HepG2 (cell line): ENCODE measurements around the gene PEX11G. TPM values are rescaled to one million over a fixed set of nuclear protein-coding genes. Genes with fewer than 3 reads are reported as not detected.

ENCODE experiments used
- ATAC-seq: fragments of 200-7000 bp; cut with Tn5 transposase; 3 replicates; pipeline ENCODE4 v1.9.1; 2020; ENCODE audit warnings: mild to moderate bottlenecking, moderate library complexity
- BruUV-seq: library from RNA; stranded (reverse); fragments of 400-500 nt; replicated peaks from 2 replicates; lab custom pipeline; 2021; lab: Mats Ljungman, UMichigan
- CTCF ChIA-PET: fragments of 300-600 bp; formaldehyde crosslinking; extraction: SDS; loops from one replicate; lab custom pipeline; 2021; ENCODE audit warnings: low total read pairs, inconsistent platforms, low intra/inter-chr PET ratio; lab: Yijun Ruan, JAX
- POLR2A ChIA-PET: fragments of 350-600 bp; sonication (Branson Sonifier 250); formaldehyde crosslinking; loops from one replicate; lab custom pipeline; 2020; ENCODE audit warnings: antibody characterized with exemption, inconsistent platforms; lab: Yijun Ruan, JAX
- DNase-seq: peaks from one replicate; pipeline ENCODE4 v3.0.0-alpha.2; 2015; ENCODE audit warnings: low spot score
- FAIRE-seq: peaks from 3 replicates; lab custom pipeline; 2011; peaks lifted over from hg19 to GRCh38; lab: Jason Lieb, UNC
- H2AFZ ChIP-seq: one replicate; pipeline ENCODE4 v1.6.1; 2011; ENCODE audit warnings: low read length, inconsistent platforms
- H3K27ac ChIP-seq: fragments of 300-600 bp; 3 replicates; pipeline ENCODE4 v1.8.0; 2011; ENCODE audit warnings: mixed run types, mild to moderate bottlenecking, mixed read lengths, low read length, inconsistent platforms; ENCODE audit not compliant: insufficient read depth; ENCODE audit errors: extremely low read length
- H3K27me3 ChIP-seq, 2 experiments: fragments of 200-600 bp in 1 of 2; 2 replicates in 1 of 2; 3 replicates in 1 of 2; pipeline versions ENCODE4 v1.6.0 to v1.8.0; 2011; ENCODE audit warnings: low read length in 2 of 2, mild to moderate bottlenecking in 2 of 2, moderate library complexity in 2 of 2, inconsistent platforms in 1 of 2; ENCODE audit not compliant: insufficient read depth in 2 of 2, control insufficient read depth in 1 of 2
- H3K36me3 ChIP-seq, 2 experiments: fragments of 200-600 bp in 1 of 2; replicated peaks in 1 of 2; 2 replicates in 1 of 2; 3 replicates in 1 of 2; pipeline versions ENCODE4 v1.5.1 to v1.8.0; 2011; ENCODE audit warnings: low read length in 2 of 2, inconsistent platforms in 1 of 2; ENCODE audit not compliant: insufficient read depth in 2 of 2, control insufficient read depth in 1 of 2
- H3K4me1 ChIP-seq: 2 replicates; pipeline ENCODE4 v1.5.1; 2012; ENCODE audit warnings: low read length, inconsistent platforms; ENCODE audit not compliant: insufficient read depth
- H3K4me2 ChIP-seq: 2 replicates; pipeline ENCODE4 v1.6.0; 2011; ENCODE audit warnings: low read depth, low read length, inconsistent platforms
- H3K4me3 ChIP-seq, 3 experiments: fragments of 200-600 bp in 1 of 3; sonication (generic), shearing (Covaris generic) in 1 of 3; replicated peaks in 1 of 3; 2 replicates each; pipeline ENCODE4 v1.5.1; 2011 to 2016; ENCODE audit warnings: low read length in 3 of 3, inconsistent platforms in 2 of 3, low read depth in 2 of 3, mild to moderate bottlenecking in 2 of 3, control low read depth in 1 of 3, mixed read lengths in 1 of 3; ENCODE audit not compliant: insufficient read depth in 1 of 3
- H3K79me2 ChIP-seq: one replicate; pipeline ENCODE4 v1.6.1; 2011; ENCODE audit warnings: low read length, inconsistent platforms; ENCODE audit not compliant: insufficient read depth
- H3K9ac ChIP-seq: 2 replicates; pipeline ENCODE4 v1.6.0; 2011; ENCODE audit warnings: mild to moderate bottlenecking, low read depth, low read length, inconsistent platforms; ENCODE audit not compliant: insufficient read depth
- H3K9me3 ChIP-seq: 2 replicates; pipeline ENCODE4 v1.5.1; 2012; ENCODE audit warnings: mild to moderate bottlenecking, low read length
- H4K20me1 ChIP-seq: 2 replicates; pipeline ENCODE4 v1.6.0; 2011; ENCODE audit warnings: inconsistent platforms, mild to moderate bottlenecking, low read length, moderate library complexity; ENCODE audit not compliant: insufficient read depth
- HMG20A ChIP-seq: IDR thresholded peaks from 2 replicates; pipeline ENCODE4 v1.6.1; 2016; ENCODE audit warnings: borderline replicate concordance
- MAF1 ChIP-seq: sonication (generic); formaldehyde crosslinking; IDR thresholded peaks from 2 replicates; pipeline ENCODE4 v1.5.0; 2020; ENCODE audit warnings: missing genetic modification reagents, borderline replicate concordance
- MED1 ChIP-seq: sonication (generic); formaldehyde crosslinking; IDR thresholded peaks from 2 replicates; pipeline ENCODE4 v1.4.0; 2020; ENCODE audit warnings: missing genetic modification reagents
- U2AF2 ChIP-seq: fragments of 200-400 bp; formaldehyde crosslinking; IDR thresholded peaks from 2 replicates; pipeline ENCODE4 v1.6.1; 2017; ENCODE audit warnings: low read depth, mild to moderate bottlenecking, low read length
- ZBTB38 ChIP-seq: sonication (generic); formaldehyde crosslinking; IDR thresholded peaks from 2 replicates; pipeline ENCODE4 v1.5.1; 2020; ENCODE audit warnings: mild to moderate bottlenecking, missing genetic modification reagents
- ZFAT ChIP-seq: sonication (generic); formaldehyde crosslinking; conservative IDR thresholded peaks from 2 replicates; pipeline ENCODE4 v1.8.1; 2023; ENCODE audit warnings: missing genetic modification reagents, inconsistent platforms
- ZNF605 ChIP-seq: sonication (generic); formaldehyde crosslinking; IDR thresholded peaks from 2 replicates; pipeline ENCODE4 v1.8.0; 2022; ENCODE audit warnings: mild to moderate bottlenecking, missing genetic modification reagents
- WGBS: methylation state at CpG from one replicate; pipeline ENCODE4 v1.1.6; 2017; ENCODE audit warnings: low lambda C conversion rate; 5-methylcytosine and 5-hydroxymethylcytosine counted together
- in situ Hi-C: cut with HindIII; loops from 2 replicates; pipeline ENCODE4 v1.10.0; 2017; ENCODE audit warnings: low pct_unique_long_range_greater_than_20kb; ENCODE audit not compliant: extremely low pct_ligation_motif_present
- intact Hi-C: fragments of 100-400 bp; cut with micrococcal nuclease; formaldehyde crosslinking; loops from one replicate; pipeline ENCODE4 v1.10.0; 2022; ENCODE audit not compliant: unreplicated experiment
- polyA plus RNA-seq, 8 experiments: library from polyadenylated mRNA; depleted of rRNA in 3 of 8; stranded (reverse) in 7 of 8; unstranded in 1 of 8; fragments of >200 nt; fragmentation: Illumina TruSeq in 4 of 8; extraction: Trizol in 4 of 8; gene quantifications; 2 replicates each; pipeline versions ENCODE4 v1.2.1 to v1.2.3, GENCODE V29; 2011 to 2016; ENCODE audit warnings: low read depth in 4 of 8, missing spikeins in 1 of 8, mixed read lengths in 1 of 8; ENCODE audit not compliant: insufficient read depth in 1 of 8
- total RNA-seq, 5 experiments: library from RNA; depleted of rRNA; stranded (reverse); fragments of >200 nt; fragmentation: Illumina TruSeq; extraction: Trizol; gene quantifications; 2 replicates each; pipeline ENCODE4 v1.2.3, GENCODE V29; 2016; ENCODE audit warnings: low read depth in 1 of 5
- TF ChIP-seq, protein P1 (sequence below): sonication (generic); formaldehyde crosslinking; IDR thresholded peaks from 2 replicates; pipeline ENCODE4 v1.4.0; 2020; ENCODE audit warnings: missing genetic modification reagents, borderline replicate concordance
- TF ChIP-seq, protein P2 (sequence below): sonication (generic); formaldehyde crosslinking; IDR thresholded peaks from 2 replicates; pipeline ENCODE4 v1.5.0; 2020; ENCODE audit warnings: mild to moderate bottlenecking, low read depth, missing genetic modification reagents, borderline replicate concordance
- TF ChIP-seq, protein P3 (sequence below): sonication (generic); formaldehyde crosslinking; IDR thresholded peaks from 2 replicates; pipeline ENCODE4 v1.5.0; 2020; ENCODE audit warnings: mild to moderate bottlenecking, missing genetic modification reagents

The PEX11G gene
- total and polyA plus RNA-seq, 2 of the 13 experiments (the other 11 are each of a cell fraction or from before 2014, with no cell fraction given), result not detected

DNA sequence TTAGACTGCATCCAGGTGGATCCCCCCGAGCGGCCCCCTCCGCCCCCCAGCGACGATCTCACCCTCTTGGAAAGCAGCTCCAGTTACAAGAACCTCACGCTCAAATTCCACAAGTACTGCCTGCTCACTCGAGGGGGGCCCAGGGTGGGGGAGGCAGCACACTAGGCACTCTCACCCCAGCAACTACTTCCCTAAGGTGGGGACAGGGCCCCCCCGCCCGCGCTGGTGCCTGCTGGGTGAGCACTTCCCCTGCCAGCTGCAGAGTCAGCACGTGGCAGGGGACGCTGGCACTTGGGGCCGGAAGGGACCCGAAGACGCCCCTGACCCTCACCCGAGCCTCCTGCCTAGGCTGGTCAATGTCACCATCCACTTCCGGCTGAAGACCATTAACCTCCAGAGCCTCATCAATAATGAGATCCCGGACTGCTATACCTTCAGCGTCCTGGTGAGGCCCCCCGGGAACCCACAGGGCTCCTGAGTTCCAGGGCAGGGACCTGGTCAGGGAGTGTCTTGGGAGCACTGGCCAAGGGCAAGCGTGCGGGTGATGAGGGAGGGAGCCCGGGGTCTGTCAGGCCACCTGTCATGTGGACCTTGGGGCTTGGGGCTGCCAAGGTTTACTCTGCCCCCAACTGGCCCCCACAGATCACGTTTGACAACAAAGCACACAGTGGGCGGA is 38.8 kb upstream of the PEX11G start:
- FAIRE-seq (no peak), DNase-seq (no peak), ATAC-seq (no peak)
- POLR2A ChIA-PET, result no interaction called here
- TF ChIP-seq U2AF2 (no peak), MED1 (no peak), ZNF605 (CRISPR knock-in tag) (no peak)
- H3K79me2 ChIP-seq, result no peaks in the 10 kb centered on the region
- H3K4me3 ChIP-seq, result no peak overlapping the region
- WGBS, result 90% methylated on average over 14 of the region's 25 CpGs
- CTCF ChIA-PET, result no interaction called here
- no peaks in the 10 kb centered on the region for H4K20me1 ChIP-seq
- H3K4me2 ChIP-seq, result no peak overlapping the region
- no peaks in the 10 kb centered on the region for H3K27me3 ChIP-seq
- no peak overlapping the region for H3K27ac ChIP-seq
- peaks cover 8% of the 10 kb centered on the region; the same call in 1 of the 2 replicates for H3K4me1 ChIP-seq
- no peaks in the 10 kb centered on the region for H3K9me3 ChIP-seq
- no peak overlapping the region for H3K9ac ChIP-seq
- intact Hi-C loops, result no loop called here
- H2AFZ ChIP-seq, result no peak overlapping the region
- BruUV-seq, result no TSS peak
- peaks cover 0 to 2% of the 10 kb centered on the region in 2 experiments; a peak in 2 of 5 replicates for H3K36me3 ChIP-seq
- in situ Hi-C loops, result no loop called here

DNA sequence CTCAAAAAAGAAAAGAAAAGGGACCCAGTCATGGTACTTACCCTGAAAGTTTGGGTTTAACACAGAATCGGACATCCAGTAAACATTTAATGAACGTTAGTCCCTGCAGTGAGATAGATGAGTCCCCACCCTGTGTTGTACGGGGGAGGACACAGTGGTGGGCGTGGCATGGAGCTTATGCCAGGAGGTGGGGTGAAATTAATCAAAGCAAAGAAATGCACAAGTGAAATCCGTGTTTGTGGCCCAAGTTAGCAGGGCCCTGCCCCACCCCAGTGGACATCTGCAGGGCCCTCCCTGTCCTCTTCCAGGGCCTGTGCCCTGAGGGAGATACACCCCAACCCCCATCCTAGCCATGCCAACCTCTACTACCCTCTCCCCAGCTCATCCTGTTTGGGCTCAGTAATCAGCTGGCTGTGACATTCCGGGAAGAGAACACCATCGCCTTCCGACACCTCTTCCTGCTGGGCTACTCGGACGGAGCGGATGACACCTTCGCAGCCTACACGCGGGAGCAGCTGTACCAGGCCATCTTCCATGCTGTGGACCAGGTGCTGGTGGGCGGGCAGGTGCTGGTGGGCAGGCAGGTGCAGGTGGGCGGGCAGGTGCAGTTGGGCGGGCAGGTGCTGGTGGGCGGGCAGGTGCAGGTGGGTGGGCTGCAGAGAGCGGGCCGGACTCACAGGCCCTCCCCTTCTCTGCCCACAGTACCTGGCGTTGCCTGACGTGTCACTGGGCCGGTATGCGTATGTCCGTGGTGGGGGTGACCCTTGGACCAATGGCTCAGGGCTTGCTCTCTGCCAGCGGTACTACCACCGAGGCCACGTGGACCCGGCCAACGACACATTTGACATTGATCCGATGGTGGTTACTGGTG is 37.5 kb upstream of the PEX11G start:
- no peak overlapping the region for H2AFZ ChIP-seq
- H3K27me3 ChIP-seq, result no peaks in the 10 kb centered on the region
- in situ Hi-C loops, result no loop called here
- WGBS, result 98% methylated on average over 18 of the region's 31 CpGs
- H3K4me1 ChIP-seq, result peaks cover 15% of the 10 kb centered on the region
- POLR2A ChIA-PET, result no interaction called here
- H4K20me1 ChIP-seq, result no peaks in the 10 kb centered on the region
- intact Hi-C loops, result no loop called here
- BruUV-seq, result no TSS peak
- H3K79me2 ChIP-seq, result no peaks in the 10 kb centered on the region
- H3K9ac ChIP-seq, result no peak overlapping the region
- no peaks in the 10 kb centered on the region for H3K9me3 ChIP-seq
- no peak overlapping the region for H3K4me3 ChIP-seq
- H3K27ac ChIP-seq, result no peak overlapping the region
- no peak overlapping the region for H3K4me2 ChIP-seq
- no peak for FAIRE-seq
- DNase-seq, result no peak
- H3K36me3 ChIP-seq, result peaks cover 0 to 2% of the 10 kb centered on the region in 2 experiments; a peak in 2 of 5 replicates
- no peak for ATAC-seq
- CTCF ChIA-PET, result no interaction called here
- TF ChIP-seq HMG20A, result no peak
- TF ChIP-seq, protein P1, sequence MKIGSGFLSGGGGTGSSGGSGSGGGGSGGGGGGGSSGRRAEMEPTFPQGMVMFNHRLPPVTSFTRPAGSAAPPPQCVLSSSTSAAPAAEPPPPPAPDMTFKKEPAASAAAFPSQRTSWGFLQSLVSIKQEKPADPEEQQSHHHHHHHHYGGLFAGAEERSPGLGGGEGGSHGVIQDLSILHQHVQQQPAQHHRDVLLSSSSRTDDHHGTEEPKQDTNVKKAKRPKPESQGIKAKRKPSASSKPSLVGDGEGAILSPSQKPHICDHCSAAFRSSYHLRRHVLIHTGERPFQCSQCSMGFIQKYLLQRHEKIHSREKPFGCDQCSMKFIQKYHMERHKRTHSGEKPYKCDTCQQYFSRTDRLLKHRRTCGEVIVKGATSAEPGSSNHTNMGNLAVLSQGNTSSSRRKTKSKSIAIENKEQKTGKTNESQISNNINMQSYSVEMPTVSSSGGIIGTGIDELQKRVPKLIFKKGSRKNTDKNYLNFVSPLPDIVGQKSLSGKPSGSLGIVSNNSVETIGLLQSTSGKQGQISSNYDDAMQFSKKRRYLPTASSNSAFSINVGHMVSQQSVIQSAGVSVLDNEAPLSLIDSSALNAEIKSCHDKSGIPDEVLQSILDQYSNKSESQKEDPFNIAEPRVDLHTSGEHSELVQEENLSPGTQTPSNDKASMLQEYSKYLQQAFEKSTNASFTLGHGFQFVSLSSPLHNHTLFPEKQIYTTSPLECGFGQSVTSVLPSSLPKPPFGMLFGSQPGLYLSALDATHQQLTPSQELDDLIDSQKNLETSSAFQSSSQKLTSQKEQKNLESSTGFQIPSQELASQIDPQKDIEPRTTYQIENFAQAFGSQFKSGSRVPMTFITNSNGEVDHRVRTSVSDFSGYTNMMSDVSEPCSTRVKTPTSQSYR (CRISPR knock-in tag), result no peak
- TF ChIP-seq, protein P2, sequence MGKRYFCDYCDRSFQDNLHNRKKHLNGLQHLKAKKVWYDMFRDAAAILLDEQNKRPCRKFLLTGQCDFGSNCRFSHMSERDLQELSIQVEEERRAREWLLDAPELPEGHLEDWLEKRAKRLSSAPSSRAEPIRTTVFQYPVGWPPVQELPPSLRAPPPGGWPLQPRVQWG (CRISPR knock-in tag), result no peak
- TF ChIP-seq, protein P3, sequence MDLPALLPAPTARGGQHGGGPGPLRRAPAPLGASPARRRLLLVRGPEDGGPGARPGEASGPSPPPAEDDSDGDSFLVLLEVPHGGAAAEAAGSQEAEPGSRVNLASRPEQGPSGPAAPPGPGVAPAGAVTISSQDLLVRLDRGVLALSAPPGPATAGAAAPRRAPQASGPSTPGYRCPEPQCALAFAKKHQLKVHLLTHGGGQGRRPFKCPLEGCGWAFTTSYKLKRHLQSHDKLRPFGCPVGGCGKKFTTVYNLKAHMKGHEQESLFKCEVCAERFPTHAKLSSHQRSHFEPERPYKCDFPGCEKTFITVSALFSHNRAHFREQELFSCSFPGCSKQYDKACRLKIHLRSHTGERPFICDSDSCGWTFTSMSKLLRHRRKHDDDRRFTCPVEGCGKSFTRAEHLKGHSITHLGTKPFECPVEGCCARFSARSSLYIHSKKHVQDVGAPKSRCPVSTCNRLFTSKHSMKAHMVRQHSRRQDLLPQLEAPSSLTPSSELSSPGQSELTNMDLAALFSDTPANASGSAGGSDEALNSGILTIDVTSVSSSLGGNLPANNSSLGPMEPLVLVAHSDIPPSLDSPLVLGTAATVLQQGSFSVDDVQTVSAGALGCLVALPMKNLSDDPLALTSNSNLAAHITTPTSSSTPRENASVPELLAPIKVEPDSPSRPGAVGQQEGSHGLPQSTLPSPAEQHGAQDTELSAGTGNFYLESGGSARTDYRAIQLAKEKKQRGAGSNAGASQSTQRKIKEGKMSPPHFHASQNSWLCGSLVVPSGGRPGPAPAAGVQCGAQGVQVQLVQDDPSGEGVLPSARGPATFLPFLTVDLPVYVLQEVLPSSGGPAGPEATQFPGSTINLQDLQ, result no peak
- no peak for TF ChIP-seq MAF1 (CRISPR knock-in tag)
- TF ChIP-seq ZBTB38 (CRISPR knock-in tag), result no peak
- no peak for TF ChIP-seq ZFAT (CRISPR knock-in tag)
